OCI-LY7 (cell line): ENCODE measurements around the gene BDKRB1.

Source experiments
- CTCF ChIP-seq: fragments of 200-600 bp; sonication (generic); conservative IDR thresholded peaks from 2 replicates; pipeline ENCODE4 v1.5.1; 2014; ENCODE audit warnings: mild to moderate bottlenecking, antibody characterized with exemption, low read length, moderate library complexity, mixed read lengths
- EZH2phosphoT487 ChIP-seq: fragments of 200-600 bp; sonication (generic); IDR thresholded peaks from 2 replicates; pipeline ENCODE4 v1.6.1; 2018; ENCODE audit warnings: low read depth, borderline replicate concordance, mild to moderate bottlenecking, mixed run types, antibody characterized with exemption, low read length, moderate library complexity, mixed read lengths

GRCh38 chr14:96285667-96286066 lies 29.7 kb downstream of the BDKRB1 start:
- TF ChIP-seq CTCF (no peak), EZH2phosphoT487 (no peak)
